ENCODE results near the gene CFAP77. TPM values are rescaled to one million over a fixed set of nuclear protein-coding genes. Genes with fewer than 3 reads are reported as not detected.

The CFAP77 gene
- total and polyA plus RNA-seq, 10 of the 15 experiments (the other 5 are each of a cell fraction or from before 2014, with no cell fraction given) = 0.33 TPM; not detected in 9

- H3K27ac ChIP-seq (ENCODE audit: control insufficient read depth, insufficient read depth) = no peak overlapping the region
- no peaks in the 10 kb centered on the region for H3K79me2 ChIP-seq (ENCODE audit: control insufficient read depth, insufficient read depth, low read length)
- no TSS peak for BruUV-seq (replicated peaks)
- ChIA-PET RAD21 (ENCODE audit: unreplicated experiment) (no interaction called here), POLR2A (no interaction called here), CTCF (no interaction called here), SMC1A (ENCODE audit: uncharacterized antibody, unreplicated experiment) (no interaction called here)
- no peaks in the 10 kb centered on the region for H4K20me1 ChIP-seq (ENCODE audit: control insufficient read depth, insufficient read depth)
- H3K27me3 ChIP-seq (replicated peaks in 1 of 2; ENCODE audit: control insufficient read depth in 2 of 2, insufficient read depth in 2 of 2, low read length in 1 of 2) = no peaks in the 10 kb centered on the region; a peak in 1 of 4 replicates
- no peak overlapping the region for H3K4me2 ChIP-seq (ENCODE audit: control insufficient read depth, insufficient read depth)
- H3K9me3 ChIP-seq (replicated peaks; ENCODE audit: control insufficient read depth, insufficient read depth, low read length) = no peaks in the 10 kb centered on the region
- H3K36me3 ChIP-seq (ENCODE audit: control insufficient read depth in 2 of 2, insufficient read depth in 2 of 2, low read length in 1 of 2) = no peaks in the 10 kb centered on the region
- no peaks in the 10 kb centered on the region for H3K4me1 ChIP-seq (ENCODE audit: control insufficient read depth, insufficient read depth, low read length)
- in situ Hi-C loops (cut with MboI) (no loop called here), intact Hi-C loops (cut with micrococcal nuclease; ENCODE audit: unreplicated experiment) (no loop called here)
- H3K4me3 ChIP-seq = no peak overlapping the region
- H2AFZ ChIP-seq (ENCODE audit: control insufficient read depth, low read depth, low read length) = no peak overlapping the region
- WGBS (ENCODE audit: insufficient coverage, insufficient replicate concordance, low lambda C conversion rate, missing lambda C conversion rate) = 25% methylated on average over 5 of the region's 5 CpGs
- FAIRE-seq = no peak
- no peak overlapping the region for H3K9ac ChIP-seq (ENCODE audit: control insufficient read depth, insufficient read depth, low read length)
- TF ChIP-seq ZNF24 (IDR thresholded peaks at IDR 0.05) (no peak), ZSCAN29 (IDR thresholded peaks at IDR 0.05) (no peak), ATF2 (IDR thresholded peaks at IDR 0.05; ENCODE audit: low read length) (no peak), IRF5 (IDR thresholded peaks at IDR 0.05; ENCODE audit: borderline replicate concordance) (no peak), PKNOX1 (IDR thresholded peaks at IDR 0.05) (no peak), E2F8 (IDR thresholded peaks at IDR 0.05; ENCODE audit: low read depth, partially characterized antibody) (no peak), CUX1 (IDR thresholded peaks at IDR 0.05; ENCODE audit: insufficient replicate concordance, low read depth, low read length) (no peak), BACH1 (IDR thresholded peaks at IDR 0.05; ENCODE audit: borderline replicate concordance) (no peak), RB1 (IDR thresholded peaks at IDR 0.05; ENCODE audit: borderline replicate concordance) (no peak), RFX5 (IDR thresholded peaks at IDR 0.05; ENCODE audit: low read depth, low read length) (no peak), KDM1A (IDR thresholded peaks at IDR 0.05; ENCODE audit: borderline replicate concordance) (no peak), CREM (IDR thresholded peaks at IDR 0.05; ENCODE audit: low read depth) (no peak), IRF4 (IDR thresholded peaks at IDR 0.05; ENCODE audit: low read depth, low read length) (no peak), STAT3 (IDR thresholded peaks at IDR 0.05; ENCODE audit: low read depth, low read length) (no peak)
- DNase-seq (ENCODE audit: low read depth, low spot score) = no peak
- ATAC-seq = no peak
Observed at GRCh38 chr9:132465131-132465635, 55.2 kb downstream of the CFAP77 start.
